Stimulated activated CD8-positive, alpha-beta memory T cell treated with anti-CD3 and anti-CD28 coated beads, Interleukin-4, amount 100 ng/mL, for 1 hour (primary cell): ENCODE data around the gene ROR2.

ENCODE experiments used
- DNase-seq, 2 donors: peaks; one replicate each; pipeline ENCODE4 v3.0.0-alpha.2; 2020; ENCODE audit warnings: low read depth in 2 of 2, low spot score in 1 of 2

Gene ROR2

DNA sequence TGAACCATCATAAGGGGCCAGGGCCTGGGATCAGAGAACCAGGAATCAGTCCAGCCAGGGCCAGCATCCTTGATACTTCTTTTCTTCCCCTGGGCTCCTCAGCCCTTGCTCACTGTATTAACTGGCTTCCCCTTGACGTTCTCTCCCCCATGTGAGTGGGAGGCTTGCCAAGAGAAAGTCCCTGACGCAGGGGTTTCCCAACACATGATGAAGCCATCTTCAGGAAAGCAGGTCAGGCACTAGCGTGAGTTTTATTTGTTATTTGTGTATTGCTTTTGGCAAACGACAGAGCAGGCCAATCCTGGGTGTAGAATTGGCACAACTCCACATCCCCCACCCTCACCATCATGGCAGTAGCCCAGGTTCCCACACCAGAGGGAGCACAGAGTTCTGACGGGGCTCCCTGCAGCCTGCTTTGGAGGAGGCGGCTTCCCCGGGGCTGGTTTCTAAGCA lies 360.9 kb downstream of the ROR2 start:
- no peak for DNase-seq

- no peak for DNase-seq
Observed at GRCh38 chr9:91586282-91586681, 363.7 kb downstream of the ROR2 start.

GRCh38 chr9:91583966-91584365 lies 366.1 kb downstream of the ROR2 start:
- DNase-seq, result no peak

GRCh38 chr9:91583161-91583875 lies 366.7 kb downstream of the ROR2 start:
- DNase-seq, result no peak

GRCh38 chr9:91582181-91582580 lies 367.8 kb downstream of the ROR2 start:
- no peak for DNase-seq

DNA sequence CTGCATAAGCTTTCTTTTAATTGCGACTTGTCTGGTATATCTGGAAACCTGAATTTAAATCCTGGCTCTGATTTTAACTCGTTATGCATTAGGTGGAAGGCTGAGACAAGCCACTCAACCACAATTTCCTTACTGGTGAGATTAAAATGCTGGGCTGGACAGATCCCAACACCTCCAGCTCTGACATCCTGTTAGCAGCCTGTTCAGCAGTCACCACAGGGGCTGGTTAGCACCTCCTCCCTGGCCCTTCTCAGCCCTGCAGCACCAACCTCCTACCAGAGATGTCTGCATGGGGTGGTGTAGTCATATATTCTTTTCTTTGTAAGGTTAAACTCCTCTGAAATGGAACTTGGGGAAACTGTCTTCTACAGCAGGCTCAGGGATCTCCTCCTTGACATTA lies 369.9 kb downstream of the ROR2 start:
- no peak for DNase-seq

DNA sequence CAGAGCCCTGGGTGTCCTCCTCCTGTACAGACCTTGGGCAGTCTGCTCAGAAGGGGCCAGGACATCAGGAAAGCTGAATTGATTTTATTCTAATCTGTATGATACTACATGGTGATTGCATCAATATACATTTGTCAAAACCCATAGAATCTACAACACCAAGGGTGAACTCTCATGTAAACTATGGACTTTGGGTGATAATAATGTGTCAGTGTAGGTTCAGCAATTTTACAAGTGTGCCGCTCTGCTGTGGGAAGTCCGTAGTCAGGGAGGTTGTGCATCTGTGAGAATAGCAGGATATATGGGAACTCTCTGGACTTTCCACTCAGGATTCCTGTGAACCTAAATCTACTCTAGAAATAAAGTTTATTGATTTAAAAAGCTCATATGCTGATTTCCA lies 371.1 kb downstream of the ROR2 start:
- DNase-seq, result no peak

DNA sequence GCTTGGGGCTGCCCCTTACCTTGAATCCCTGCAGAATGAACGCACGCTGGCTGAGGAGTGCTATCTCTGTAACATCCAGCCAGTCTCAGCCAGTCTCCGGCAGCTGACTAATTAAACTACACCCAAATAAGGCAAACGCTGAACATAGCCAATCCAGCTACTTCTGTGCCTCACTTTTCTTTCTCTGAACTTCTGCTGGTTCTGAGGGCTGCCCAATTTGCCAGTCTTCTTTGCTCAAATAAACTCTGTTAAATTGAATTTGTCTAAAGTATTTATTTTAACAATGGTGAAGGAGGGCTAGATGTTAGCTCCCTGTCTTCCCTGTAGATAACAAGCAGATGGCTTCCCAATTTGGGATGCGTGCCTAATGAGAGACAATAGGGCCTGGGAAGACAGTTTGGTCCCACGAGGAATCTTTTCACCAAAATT lies 372.4 kb downstream of the ROR2 start:
- no peak for DNase-seq

DNA sequence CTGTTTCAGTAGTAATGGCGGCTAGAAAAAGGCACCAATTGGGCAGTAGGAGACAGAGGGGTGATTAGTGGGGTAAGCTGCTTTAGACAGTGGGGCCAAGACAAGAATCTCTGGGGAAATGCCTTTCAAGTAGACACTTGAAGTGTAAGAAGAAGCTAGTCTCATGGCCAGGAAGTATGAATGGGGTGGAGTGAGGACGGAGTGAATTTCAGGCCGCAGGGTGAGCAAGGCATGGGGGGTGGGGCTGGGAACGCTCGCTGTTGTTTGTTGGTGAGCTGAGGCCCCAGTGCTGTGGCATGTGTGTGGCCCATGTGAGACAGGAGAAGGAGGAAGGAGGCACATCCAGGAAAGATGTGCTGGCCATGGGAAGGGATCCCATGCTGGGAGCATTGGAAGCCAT lies 377.2 kb downstream of the ROR2 start:
- DNase-seq, result no peak

DNA sequence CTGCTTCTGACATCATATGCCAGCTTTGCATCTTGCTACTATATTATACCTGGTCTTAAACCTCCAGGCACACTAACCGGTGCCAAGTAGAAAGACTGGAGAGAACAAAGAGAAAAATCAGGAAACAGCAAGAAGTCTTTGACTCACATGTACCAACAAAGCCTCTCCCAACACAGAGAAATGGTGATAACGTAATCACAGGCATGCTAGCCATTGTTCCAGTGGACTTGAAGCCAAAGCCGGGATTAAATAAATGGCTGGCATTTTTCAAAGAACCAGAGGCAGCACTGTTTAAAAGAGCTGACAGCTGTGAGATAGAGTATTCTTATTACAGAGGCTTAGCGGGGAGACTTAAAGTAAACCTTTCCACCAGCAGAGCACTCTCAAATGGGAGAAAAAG lies 378.0 kb downstream of the ROR2 start:
- DNase-seq, result no peak

DNA sequence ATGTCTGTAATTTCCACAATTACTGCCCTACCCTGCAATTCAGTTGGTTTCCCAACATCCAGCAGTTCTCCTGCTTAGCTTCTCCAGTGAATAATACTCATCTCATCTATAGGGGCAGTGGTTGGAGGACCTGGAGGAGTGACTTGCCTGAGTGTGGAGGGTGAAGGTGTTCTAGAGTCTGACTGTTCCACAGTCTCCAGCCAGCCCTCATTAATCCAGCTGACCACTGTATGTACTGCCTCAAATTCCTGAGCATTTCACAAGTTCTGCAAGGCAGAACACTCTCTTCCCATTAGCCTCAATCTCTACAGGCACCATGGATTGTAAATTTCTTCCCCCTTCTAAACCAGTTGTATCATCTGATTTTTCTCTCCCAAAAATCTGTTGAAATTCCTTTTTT lies 379.0 kb downstream of the ROR2 start:
- no peak for DNase-seq

DNA sequence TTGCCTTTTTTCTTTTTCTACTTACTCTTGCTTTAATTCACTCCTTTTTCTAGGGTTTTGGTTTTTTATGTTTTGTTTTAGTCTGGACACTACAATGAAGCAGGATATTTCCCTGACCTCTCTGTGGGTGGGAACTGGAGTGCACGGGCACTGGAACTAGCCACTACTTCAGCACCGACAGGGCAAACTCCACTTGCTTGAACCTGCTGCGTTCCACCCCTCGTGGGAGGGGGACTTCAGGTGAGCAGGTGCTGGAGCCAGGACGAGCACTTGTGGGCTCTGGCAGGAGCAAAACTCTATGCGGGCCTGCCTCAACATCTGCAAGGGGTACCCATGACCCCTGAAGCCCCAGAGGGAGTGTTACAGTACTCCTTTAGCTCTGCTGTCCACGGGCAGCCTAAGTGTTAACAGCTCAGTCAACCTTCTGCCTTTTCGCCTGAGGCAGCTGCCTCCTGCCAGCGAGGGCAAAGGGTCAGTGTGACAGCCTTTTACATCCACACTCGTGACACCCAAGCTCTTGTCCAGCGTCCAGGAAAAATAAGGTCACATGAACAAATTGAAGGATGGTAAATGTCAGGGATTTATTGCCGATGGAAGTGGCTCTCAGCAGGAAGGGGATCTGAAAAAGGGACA lies 382.3 kb downstream of the ROR2 start:
- no peak for DNase-seq

- no peak for DNase-seq
Observed at GRCh38 chr9:91564081-91564670, 385.9 kb downstream of the ROR2 start.

- DNase-seq, result no peak
Observed at GRCh38 chr9:91562416-91562815, 387.6 kb downstream of the ROR2 start.

GRCh38 chr9:91560301-91560700 lies 389.7 kb downstream of the ROR2 start:
- no peak for DNase-seq

GRCh38 chr9:91558879-91559278 lies 391.1 kb downstream of the ROR2 start:
- no peak for DNase-seq

DNA sequence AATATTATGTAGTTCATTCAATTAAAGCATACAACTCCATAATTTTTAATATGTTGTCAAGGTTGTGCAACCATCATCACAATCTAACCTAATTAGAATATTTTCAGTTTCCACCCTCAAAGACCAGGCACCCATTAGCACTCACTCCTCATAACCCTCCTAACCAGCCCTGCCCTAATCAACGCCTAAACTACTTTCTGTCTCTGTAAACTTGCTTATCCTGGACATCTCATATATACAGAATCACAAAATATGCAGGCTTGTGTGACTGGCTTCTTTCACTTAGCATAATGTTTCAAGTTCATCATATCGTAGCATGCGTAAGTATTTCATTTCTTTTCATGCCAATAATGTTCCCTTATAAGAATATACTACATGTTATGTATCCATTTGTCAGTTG lies 391.6 kb downstream of the ROR2 start:
- no peak for DNase-seq

- DNase-seq, result no peak
Observed at GRCh38 chr9:91557327-91557726, 392.7 kb downstream of the ROR2 start.

GRCh38 chr9:91555132-91555531 lies 394.9 kb downstream of the ROR2 start:
- DNase-seq, result no peak

DNA sequence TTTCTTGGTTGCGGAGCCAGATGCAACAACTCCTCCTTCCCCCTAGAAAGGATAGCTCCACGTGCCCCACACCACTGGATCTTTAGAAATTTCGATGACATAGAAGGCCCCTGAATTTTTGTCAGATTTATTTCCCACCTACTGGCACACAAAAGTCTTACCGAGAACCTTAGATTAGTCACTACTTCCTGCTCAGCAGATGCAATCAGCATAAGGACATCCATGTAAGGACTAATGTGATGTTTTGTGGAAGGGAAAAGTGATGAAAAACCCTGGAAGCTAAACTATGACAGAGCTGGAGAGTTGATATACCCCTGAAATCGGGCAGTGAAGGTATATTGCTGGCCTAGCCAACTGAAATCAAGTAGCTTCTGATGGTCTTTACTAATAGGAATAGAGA lies 400.9 kb downstream of the ROR2 start:
- DNase-seq, result no peak

DNA sequence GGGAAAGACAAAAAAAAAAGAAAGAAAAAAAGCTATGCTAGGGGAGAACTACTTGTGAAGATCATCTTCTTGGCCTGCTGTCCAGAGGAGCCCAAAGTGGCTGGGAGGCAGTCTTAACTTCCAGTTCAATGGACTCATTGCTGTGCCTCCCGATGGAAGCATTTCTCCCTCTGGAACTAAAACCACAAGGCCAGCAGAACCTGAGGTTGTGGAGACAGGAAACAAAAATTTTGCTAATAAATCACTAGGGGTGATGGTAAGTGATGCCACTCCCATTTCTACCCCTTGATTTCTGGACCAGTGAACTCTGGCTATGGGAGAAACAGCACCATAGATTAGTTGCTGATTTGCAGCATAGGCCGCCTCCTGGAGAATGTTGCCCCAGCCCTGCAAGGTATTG lies 402.9 kb downstream of the ROR2 start:
- DNase-seq, result no peak

- DNase-seq, result no peak
Observed at GRCh38 chr9:91546574-91546973, 403.5 kb downstream of the ROR2 start.

DNA sequence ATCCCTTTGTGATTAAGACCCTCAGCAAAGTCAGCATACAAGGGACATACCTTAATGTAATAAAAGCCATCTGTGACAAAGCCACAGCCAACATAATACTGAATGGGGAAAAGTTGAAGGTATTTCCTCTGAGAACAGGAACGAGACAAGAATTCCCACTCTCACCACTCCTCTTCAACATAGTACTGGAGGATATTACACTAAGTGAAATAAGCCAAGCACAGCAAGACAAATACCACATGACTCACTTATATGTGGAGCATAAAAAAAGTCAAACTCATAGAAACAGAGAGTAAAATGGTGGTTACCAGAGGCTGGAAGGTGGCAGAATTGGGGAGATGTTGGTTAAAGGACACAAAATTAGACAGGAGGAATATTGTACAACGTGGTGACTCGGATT lies 408.3 kb downstream of the ROR2 start:
- DNase-seq, result no peak
